HG02943 (cell line): ENCODE measurements around the gene WDR45B.

ENCODE experiments used
- ATAC-seq: cut with Tn5 transposase; IDR thresholded peaks from one replicate; pipeline ENCODE4 v1.9.1; 2021; ENCODE audit warnings: mild to moderate bottlenecking, low read depth, moderate library complexity; ENCODE audit not compliant: unreplicated experiment

WDR45B gene

GRCh38 chr17:82678265-82678891 is 30.1 kb upstream of the WDR45B start:
- ATAC-seq: no peak

GRCh38 chr17:82677353-82677925 is 29.2 kb upstream of the WDR45B start:
- no peak for ATAC-seq

- ATAC-seq: no peak
Measured at GRCh38 chr17:82675476-82676245, 27.4 kb upstream of the WDR45B start.

GRCh38 chr17:82674656-82675475 is 26.6 kb upstream of the WDR45B start:
- no peak for ATAC-seq

- ATAC-seq: no peak
Measured at GRCh38 chr17:82670661-82671450, 22.6 kb upstream of the WDR45B start.

GRCh38 chr17:82668631-82669099 is 20.4 kb upstream of the WDR45B start:
- no peak for ATAC-seq

- ATAC-seq: no peak
Measured at GRCh38 chr17:82668024-82668630, 19.9 kb upstream of the WDR45B start.

- no peak for ATAC-seq
Measured at GRCh38 chr17:82667668-82668000, 19.4 kb upstream of the WDR45B start.

- ATAC-seq: no peak
Measured at GRCh38 chr17:82666931-82667667, 18.9 kb upstream of the WDR45B start.

GRCh38 chr17:82665891-82666290 is 17.6 kb upstream of the WDR45B start:
- ATAC-seq: no peak

GRCh38 chr17:82665217-82665616 is 17.0 kb upstream of the WDR45B start:
- no peak for ATAC-seq

- no peak for ATAC-seq
Measured at GRCh38 chr17:82664701-82665182, 16.5 kb upstream of the WDR45B start.

GRCh38 chr17:82664276-82664575 is 16.0 kb upstream of the WDR45B start:
- ATAC-seq: no peak

GRCh38 chr17:82663381-82664275 is 15.4 kb upstream of the WDR45B start:
- no peak for ATAC-seq

GRCh38 chr17:82662711-82663261 is 14.5 kb upstream of the WDR45B start:
- no peak for ATAC-seq

- ATAC-seq: no peak
Measured at GRCh38 chr17:82661717-82662683, 13.8 kb upstream of the WDR45B start.

GRCh38 chr17:82659886-82660285 is 11.6 kb upstream of the WDR45B start:
- no peak for ATAC-seq
